ENCODE measurements around the gene SHANK1.

DNA sequence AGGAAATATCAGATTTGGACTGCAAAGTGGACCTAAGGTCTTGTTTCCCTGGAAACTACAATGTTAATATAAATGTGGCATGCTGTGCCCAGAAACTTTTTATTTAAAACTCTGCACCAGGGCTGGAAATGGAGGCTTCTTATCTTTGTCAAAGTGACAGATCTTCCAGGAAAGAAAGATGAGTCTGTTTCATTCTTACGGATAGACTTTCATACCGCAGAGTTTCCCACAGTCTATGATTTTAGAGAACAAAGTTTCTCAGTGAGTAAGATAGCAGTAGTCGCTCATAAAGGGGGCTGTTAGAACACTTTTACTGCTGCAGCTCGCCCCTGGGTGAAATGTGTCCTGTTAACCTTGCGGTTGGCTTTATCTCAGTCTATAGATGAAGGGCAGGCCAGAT lies 10.3 kb upstream of the SHANK1 start:
- TF ChIP-seq POLR2AphosphoS5 (IDR thresholded peaks at IDR 0.05) = no peak
- TF ChIP-seq, protein P1, sequence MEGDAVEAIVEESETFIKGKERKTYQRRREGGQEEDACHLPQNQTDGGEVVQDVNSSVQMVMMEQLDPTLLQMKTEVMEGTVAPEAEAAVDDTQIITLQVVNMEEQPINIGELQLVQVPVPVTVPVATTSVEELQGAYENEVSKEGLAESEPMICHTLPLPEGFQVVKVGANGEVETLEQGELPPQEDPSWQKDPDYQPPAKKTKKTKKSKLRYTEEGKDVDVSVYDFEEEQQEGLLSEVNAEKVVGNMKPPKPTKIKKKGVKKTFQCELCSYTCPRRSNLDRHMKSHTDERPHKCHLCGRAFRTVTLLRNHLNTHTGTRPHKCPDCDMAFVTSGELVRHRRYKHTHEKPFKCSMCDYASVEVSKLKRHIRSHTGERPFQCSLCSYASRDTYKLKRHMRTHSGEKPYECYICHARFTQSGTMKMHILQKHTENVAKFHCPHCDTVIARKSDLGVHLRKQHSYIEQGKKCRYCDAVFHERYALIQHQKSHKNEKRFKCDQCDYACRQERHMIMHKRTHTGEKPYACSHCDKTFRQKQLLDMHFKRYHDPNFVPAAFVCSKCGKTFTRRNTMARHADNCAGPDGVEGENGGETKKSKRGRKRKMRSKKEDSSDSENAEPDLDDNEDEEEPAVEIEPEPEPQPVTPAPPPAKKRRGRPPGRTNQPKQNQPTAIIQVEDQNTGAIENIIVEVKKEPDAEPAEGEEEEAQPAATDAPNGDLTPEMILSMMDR (IDR thresholded peaks at IDR 0.05) = no peak

Data from suprapubic skin (tissue), 3 donors.